Lower leg skin (tissue), 3 donors: ENCODE measurements around the gene CYBC1.

Experiments used
- CTCF ChIP-seq, 3 donors: fragments of 450-650 bp; IDR thresholded peaks; one replicate each; pipeline ENCODE4 v1.5.1; 2016; ENCODE audit warnings: antibody characterized with exemption in 3 of 3, mild to moderate bottlenecking in 3 of 3, moderate library complexity in 2 of 3
- POLR2A ChIP-seq, 2 donors: fragments of 450-650 bp; IDR thresholded peaks; one replicate each; pipeline ENCODE4 v1.6.1; 2016 to 2017; ENCODE audit warnings: antibody characterized with exemption in 2 of 2, mild to moderate bottlenecking in 1 of 2, moderate library complexity in 1 of 2

GRCh38 chr17:82474223-82475010, 23.9 kb upstream of the CYBC1 start:
- TF ChIP-seq CTCF (IDR thresholded peaks at IDR 0.05) = no peak
- TF ChIP-seq POLR2A (IDR thresholded peaks at IDR 0.05) = no peak
